Superior temporal gyrus (tissue), 1 donor: ENCODE measurements around the gene NEDD9.
A peak's percentile ranks its signal among the peaks of the same experiment; 100 is the strongest.

ENCODE experiments used
- DNase-seq: peaks from one replicate; pipeline ENCODE4 v3.0.0-alpha.2; 2016; ENCODE audit errors: extremely low spot score

The NEDD9 gene

GRCh38 chr6:11181478-11182136 lies 50.9 kb downstream of the NEDD9 start:
- no peak for DNase-seq

GRCh38 chr6:11179419-11180202 lies 52.9 kb downstream of the NEDD9 start:
- DNase-seq: no peak

- DNase-seq: no peak
Measured at GRCh38 chr6:11179088-11179418, 53.4 kb downstream of the NEDD9 start.

- no peak for DNase-seq
Measured at GRCh38 chr6:11177271-11177670, 55.2 kb downstream of the NEDD9 start.

- no peak for DNase-seq
Measured at GRCh38 chr6:11174242-11174611, 58.2 kb downstream of the NEDD9 start.

GRCh38 chr6:11172501-11173327 lies 59.8 kb downstream of the NEDD9 start:
- DNase-seq: peak; percentile 85

- DNase-seq: no peak
Measured at GRCh38 chr6:11171952-11172351, 60.5 kb downstream of the NEDD9 start.

- DNase-seq: no peak
Measured at GRCh38 chr6:11168091-11168635, 64.3 kb downstream of the NEDD9 start.

- no peak for DNase-seq
Measured at GRCh38 chr6:11166948-11167347, 65.5 kb downstream of the NEDD9 start.

- no peak for DNase-seq
Measured at GRCh38 chr6:11164717-11165646, 67.5 kb downstream of the NEDD9 start.

GRCh38 chr6:11163932-11164331 lies 68.5 kb downstream of the NEDD9 start:
- DNase-seq: no peak

GRCh38 chr6:11162262-11162661 lies 70.2 kb downstream of the NEDD9 start:
- no peak for DNase-seq

- DNase-seq: peak; percentile 90
Measured at GRCh38 chr6:11161031-11161956, 71.2 kb downstream of the NEDD9 start.

GRCh38 chr6:11160199-11160598 lies 72.3 kb downstream of the NEDD9 start:
- DNase-seq: no peak

GRCh38 chr6:11155589-11155988 lies 76.9 kb downstream of the NEDD9 start:
- no peak for DNase-seq

GRCh38 chr6:11153447-11153846 lies 79.0 kb downstream of the NEDD9 start:
- DNase-seq: no peak

- no peak for DNase-seq
Measured at GRCh38 chr6:11152581-11152980, 79.9 kb downstream of the NEDD9 start.

- DNase-seq: no peak
Measured at GRCh38 chr6:11151488-11151887, 81.0 kb downstream of the NEDD9 start.

GRCh38 chr6:11149551-11149950 lies 82.9 kb downstream of the NEDD9 start:
- no peak for DNase-seq
